CD4-positive, alpha-beta T cell treated with Interleukin-4 for 4 hours (primary cell): ENCODE measurements around the gene P4HB.

Experiments used
- DNase-seq: peaks from one replicate; pipeline ENCODE4 v3.0.0-alpha.2; 2020

P4HB gene

GRCh38 chr17:81807210-81807719 lies 53.1 kb downstream of the P4HB start:
- DNase-seq: no peak

DNA sequence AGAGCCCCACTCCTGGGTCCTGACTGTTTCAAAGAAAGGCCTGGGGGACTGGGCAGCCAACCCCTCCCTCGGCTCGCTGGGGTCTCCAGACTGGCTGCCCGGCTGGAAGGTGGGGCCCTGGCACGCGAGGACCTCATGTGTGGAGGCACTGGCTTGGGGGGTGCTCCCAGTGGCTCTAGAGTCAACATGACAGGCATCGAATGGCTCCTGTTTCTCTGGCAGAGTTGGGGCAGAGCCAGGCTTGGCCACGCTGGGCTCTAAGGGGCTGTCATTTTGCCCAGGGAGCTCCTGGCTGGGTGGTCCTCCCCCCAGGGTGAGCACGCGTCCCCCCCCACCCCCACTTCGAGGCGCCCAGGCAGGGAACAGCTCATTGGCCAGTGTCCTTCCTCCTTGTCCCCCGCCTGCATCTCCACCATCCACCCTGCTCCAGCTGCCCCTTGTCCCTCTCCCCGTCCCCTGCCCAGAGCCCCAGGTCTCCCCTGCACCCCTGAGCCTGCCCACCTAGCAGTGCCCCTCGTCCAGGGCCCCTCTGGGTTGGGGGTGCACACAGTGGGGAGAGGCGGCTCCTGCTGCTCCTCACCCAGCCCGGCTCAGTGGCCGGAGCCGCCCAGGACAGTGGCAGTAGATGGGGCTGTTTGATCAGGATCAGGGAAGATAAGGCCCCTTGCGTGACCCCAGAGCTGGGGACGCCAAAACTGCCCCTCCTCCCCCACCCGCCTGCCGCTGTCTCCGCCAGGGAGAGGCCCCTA lies 53.7 kb downstream of the P4HB start:
- DNase-seq: no peak

- no peak for DNase-seq
Observed at GRCh38 chr17:81805707-81806460, 54.5 kb downstream of the P4HB start.

- DNase-seq: no peak
Observed at GRCh38 chr17:81804559-81805399, 55.6 kb downstream of the P4HB start.

GRCh38 chr17:81803728-81804558 lies 56.4 kb downstream of the P4HB start, which contains the start of gene GCGR:
Gene GCGR, plus strand, starts transcription at chr17:81804150. Its CDS starts 4,869 bp downstream, at chr17:81809019.
- DNase-seq: no peak

DNA sequence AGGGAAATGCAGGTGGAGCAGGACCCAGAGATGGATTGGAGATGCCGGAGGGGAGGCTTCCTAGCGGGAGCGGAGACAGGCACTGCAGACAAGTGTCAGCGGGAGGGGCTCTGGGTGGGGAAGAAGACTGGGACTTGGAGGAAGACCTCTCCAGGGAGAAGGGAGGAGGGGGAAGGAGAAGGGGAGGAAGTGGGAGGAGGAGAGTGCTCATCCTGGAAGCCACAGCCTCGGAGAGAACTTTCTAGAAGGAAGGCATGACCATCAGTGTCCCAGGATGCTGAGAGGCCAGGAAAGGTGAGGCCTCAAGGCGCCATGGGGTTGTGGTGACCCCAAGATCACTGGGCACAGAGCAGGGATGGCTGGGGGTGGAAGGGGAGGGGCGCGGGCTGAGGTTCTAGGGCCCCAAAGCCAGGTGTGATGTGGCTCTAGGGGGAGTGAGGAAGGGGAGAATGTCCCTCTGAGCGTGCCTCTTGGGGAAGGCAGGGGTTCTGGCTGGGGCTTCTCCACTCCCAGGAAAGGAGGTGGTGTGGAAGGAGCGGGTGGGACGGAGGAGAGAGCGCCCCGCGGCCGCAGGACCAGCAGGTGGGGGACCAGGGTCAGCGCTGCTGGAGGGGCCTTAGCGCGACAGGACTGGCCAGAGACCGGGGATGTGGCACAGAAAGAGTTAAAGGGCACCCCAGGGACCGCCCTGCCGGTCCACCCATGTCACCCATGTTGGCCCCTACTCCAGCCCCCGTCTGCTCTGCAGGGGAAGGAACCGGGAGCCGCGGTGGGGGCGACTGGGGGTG lies 57.3 kb downstream of the P4HB start:
- no peak for DNase-seq

- DNase-seq: no peak
Observed at GRCh38 chr17:81802048-81802758, 58.1 kb downstream of the P4HB start.

GRCh38 chr17:81801327-81801726 lies 59.0 kb downstream of the P4HB start:
- no peak for DNase-seq

GRCh38 chr17:81794509-81794908 lies 65.8 kb downstream of the P4HB start:
- DNase-seq: no peak

- DNase-seq: no peak
Observed at GRCh38 chr17:81794074-81794476, 66.3 kb downstream of the P4HB start.
